NCI-H510A (cell line): Measurements from ENCODE around the gene DHX8.
"Not testable (repeated sequence)": the region's sequence is repeated elsewhere in the genome, so short reads cannot be mapped to it uniquely, and the experiment has no call there.

Experiments
- DNase-seq: peaks from one replicate; lab custom pipeline; 2025; lab: John Stamatoyannopoulos, UW

The DHX8 gene

DNA sequence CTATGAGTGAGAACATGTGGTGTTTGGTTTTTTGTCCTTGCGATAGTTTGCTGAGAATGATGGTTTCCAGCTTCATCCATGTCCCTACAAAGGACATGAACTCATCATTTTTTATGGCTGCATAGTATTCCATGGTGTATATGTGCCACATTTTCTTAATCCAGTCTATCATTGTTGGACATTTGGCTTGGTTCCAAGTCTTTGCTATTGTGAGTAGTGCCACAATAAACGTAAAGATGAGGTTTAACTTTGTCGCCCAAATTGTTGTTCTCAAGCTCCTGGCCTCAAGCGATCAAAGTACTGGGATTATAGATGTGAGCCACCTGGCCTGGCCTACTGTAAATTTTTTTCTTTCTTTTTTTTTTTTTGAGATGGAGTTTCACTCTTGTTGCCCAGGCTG lies 21.2 kb upstream of the DHX8 start:
- DNase-seq = not testable (repeated sequence)

DNA sequence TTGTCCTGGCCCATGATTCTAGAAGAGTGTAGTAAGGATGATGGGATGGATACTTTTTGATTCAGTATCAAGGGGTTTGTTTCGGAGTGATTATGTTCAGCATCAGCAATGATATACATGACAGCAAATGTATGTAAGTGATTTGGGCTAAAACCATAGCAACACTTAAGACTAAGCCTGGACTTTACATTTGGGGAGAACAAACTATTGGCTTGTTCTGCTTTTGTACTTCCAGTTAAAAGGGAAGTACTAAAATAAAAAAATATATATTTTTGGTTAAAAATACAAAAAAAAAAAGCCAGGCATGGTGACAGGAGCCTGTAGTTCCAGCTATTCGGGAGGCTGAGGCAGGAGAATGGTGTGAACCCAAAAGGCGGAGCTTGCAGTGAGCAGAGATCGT lies 20.5 kb upstream of the DHX8 start:
- DNase-seq = no peak

- DNase-seq = no peak
Measured at GRCh38 chr17:43464046-43464445, 19.7 kb upstream of the DHX8 start.

- no peak for DNase-seq
Measured at GRCh38 chr17:43465049-43465448, 18.7 kb upstream of the DHX8 start.

DNA sequence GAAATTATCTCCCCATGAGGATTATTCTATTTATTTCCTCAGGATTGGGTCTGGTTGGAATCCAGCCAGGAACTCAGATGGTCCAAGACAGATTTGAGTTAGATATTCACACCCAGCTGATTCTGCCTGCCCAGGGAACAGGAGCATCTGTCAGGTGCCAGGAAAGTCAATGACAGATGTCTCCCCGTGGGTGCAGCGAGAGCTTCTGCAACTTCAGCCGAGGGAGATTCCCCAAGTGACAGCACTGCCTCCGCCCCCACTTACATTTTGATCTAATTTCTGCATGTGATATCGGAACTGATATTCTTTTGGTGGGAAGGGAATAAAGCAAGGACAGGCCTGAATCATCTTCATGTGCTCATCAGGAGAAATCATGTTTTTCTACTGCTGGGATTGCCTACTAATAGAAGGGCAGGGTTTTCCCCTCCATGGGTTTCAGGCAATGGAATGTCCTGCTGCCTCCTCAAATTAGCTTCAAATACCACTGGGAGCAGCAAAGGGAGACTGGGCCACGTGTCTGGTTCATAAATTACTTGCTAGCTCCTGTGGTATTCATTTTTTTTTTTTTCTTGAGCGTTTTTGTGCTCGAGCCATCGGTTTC lies 15.7 kb upstream of the DHX8 start:
- DNase-seq = no peak

DNA sequence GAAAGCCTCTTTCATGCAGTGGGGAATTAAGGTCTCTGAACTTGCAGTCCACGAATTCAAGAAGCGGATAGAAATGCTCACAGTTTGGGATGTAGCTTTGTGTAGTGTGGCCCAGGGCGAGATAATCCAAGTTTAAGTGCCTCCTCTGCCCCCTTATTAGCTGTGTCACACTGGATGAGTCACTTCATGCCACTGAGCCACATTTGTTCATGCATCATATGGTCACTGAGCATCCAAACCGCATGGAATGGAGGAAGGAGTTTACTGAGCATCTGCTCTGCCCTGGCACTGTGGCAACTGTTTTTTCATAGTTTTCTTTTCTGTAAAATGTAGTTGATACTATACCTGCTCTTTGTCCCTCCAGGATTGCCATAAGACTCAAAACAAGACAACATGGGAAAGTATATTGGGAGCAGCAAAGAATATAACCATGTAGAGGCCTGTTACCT lies 15.1 kb upstream of the DHX8 start:
- no peak for DNase-seq

GRCh38 chr17:43469145-43469544 lies 14.6 kb upstream of the DHX8 start:
- no peak for DNase-seq

GRCh38 chr17:43471585-43472160 lies 12.1 kb upstream of the DHX8 start:
- no peak for DNase-seq

DNA sequence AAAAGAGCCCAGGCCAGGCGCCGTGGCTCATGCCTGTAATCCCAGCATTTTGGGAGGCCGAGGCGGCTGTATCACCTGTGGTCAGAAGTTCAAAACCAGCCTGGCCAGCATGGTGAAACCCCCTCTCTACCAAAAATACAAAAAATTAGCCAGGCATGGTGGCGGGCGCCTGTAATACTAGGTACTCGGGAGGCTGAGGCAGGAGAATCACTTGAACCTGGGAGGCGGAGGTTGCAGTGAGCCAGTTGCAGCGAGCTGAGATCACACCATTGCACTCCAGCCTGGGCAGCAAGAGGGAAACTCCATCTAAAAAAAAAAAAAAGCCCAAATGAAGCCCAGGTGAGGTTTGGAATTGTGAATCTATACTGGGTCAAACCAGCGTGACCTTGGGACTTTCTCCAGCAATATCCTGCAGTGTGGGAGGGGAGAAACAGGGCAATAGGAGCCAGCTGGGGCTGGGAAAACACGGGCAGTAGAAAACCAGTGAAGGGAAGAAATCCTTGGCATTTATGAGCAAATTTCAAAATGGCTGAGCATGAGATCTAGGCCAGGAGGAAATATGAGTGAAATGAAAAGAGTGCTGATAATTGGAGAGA lies 8.2 kb upstream of the DHX8 start:
- no peak for DNase-seq

DNA sequence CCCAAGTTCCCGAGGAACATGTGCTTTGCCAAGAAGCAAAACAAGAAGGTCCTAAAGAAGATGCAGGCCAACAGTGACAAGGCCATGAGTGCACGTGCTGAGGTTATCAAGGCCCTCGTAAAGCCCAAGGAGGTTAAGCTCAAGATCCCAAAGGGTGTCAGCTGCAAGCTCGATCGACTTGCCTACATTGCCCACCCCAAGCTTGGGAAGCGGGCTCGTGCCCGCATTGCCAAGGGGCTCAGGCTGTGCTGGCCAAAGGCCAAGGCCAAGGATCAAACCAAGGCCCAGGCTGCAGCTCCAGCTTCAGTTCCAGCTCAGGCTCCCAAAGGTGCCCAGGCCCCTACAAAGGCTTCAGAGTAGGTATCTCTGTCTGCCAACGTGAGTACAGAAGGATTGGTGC lies 7.5 kb upstream of the DHX8 start:
- not testable (repeated sequence) for DNase-seq

GRCh38 chr17:43477832-43478634 lies 5.7 kb upstream of the DHX8 start:
- no peak for DNase-seq

DNA sequence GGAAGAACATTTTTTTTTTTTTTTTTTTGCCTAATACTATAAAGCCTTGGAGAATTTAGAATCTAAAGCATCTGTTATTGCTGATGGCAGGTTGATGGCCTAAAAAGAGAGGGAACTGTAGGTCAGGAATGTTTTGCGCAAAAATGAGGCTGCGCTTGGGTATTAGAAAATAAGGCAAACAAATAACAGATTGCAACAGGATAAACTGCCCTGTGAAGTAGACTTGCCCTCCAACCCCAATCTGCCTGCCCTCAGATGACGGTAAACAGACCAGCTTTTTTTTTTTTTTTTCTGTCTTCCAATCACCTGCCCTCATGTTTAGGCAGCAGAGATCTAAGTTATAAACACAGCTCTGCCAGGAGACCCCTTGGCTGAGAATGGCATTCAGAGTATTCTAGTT lies 3.8 kb upstream of the DHX8 start:
- DNase-seq = no peak

- DNase-seq = no peak
Measured at GRCh38 chr17:43482103-43483012, 1.4 kb upstream of the DHX8 start.

DNA sequence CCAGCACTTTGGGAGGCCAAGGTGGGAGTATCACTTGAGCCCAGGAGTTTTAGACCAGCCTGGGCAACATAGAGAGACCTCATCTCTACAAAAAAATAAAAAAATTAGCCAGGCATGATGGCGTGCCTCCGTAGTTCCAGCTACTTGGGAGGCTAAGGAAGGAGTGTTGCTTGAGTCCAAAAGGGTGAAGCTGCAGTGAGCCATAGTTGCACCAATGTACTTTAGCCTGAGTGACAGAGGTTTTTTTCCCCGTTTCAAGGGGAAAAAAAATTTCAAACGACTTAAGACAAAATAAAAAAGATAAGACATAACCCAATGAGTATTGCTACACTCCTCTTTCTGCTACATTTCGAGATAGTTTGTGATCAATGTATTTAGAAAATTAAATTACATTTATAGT lies 6.8 kb downstream of the DHX8 start:
- no peak for DNase-seq

GRCh38 chr17:43509440-43509839 lies 25.7 kb downstream of the DHX8 start:
- not testable (repeated sequence) for DNase-seq

DNA sequence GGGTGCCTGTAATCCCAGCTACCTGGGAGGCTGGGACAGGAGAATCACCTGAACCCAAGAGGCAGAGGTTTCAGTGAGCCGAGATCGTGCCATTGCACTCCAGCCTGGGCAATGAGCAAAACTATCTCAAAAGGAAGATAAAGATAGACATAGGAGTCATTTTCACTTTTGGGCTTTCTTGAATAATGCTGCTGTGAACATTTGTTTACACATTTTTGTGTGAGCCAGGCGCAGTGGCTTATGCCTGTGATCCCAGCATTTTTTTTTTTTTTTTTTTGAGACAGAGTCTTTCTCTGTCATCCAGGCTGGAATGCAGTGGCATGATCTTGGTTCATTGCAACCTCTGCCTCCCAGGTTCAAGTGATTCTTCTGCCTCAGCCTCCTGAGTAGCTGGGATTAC lies 27.4 kb downstream of the DHX8 start:
- DNase-seq = not testable (repeated sequence)

DNA sequence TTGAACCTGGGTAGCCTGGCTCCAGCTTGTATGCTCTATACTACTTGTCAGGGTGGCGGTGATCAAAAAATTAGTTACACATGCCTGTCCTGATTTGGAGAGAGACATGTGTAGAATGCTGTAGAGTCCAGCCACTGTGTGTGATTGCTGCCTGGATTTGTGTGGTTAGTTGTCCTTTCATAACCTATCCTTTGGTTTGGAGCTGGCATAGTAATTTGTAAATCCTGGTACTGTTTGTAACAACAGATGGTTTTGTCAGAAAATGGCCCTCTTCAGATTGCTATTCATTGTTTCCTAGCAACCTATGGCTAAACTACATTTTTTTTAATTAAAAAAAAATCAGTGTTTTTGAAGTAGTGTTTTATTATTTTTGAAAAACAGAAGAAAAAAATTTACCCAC lies 31.9 kb downstream of the DHX8 start:
- no peak for DNase-seq

DNA sequence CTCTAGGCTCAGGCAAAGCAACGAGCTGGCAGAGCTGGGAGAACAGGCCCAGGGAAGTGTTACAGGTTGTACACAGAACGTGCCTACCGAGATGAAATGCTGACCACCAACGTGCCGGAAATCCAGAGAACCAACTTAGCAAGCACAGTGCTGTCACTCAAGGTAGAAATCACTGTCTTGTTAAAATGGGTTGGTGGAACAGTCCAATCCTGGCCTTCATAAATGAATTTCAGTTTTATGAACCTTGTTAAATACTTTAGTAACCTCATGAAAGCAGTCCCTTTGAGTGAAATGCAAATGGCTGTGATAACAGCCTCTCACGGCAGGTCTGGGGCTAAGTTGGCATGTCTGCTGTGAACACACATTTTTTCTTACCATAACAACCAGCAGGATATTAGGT lies 33.4 kb downstream of the DHX8 start:
- no peak for DNase-seq

- DNase-seq = no peak
Measured at GRCh38 chr17:43517615-43518386, 34.0 kb downstream of the DHX8 start.

DNA sequence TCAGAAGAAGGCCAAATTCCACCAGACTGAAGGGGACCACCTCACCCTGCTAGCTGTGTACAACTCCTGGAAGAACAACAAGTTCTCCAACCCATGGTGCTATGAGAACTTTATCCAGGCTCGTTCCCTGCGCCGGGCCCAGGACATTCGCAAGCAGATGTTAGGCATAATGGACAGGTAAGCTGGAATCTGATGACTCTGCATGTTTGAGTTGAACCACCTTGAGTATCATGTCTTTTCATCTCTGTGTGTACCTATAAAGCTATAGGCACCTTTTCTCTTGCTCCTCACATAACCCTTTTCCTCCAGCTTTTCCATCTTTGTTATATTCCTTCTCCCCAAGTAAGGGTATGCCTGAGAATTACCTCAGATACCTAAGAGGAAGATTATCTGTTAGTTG lies 37.6 kb downstream of the DHX8 start:
- DNase-seq = no peak

GRCh38 chr17:43524945-43525575 lies 41.3 kb downstream of the DHX8 start:
- no peak for DNase-seq
